Measurements from ENCODE around the gene SCRN1. TPM values are rescaled to one million over a fixed set of nuclear protein-coding genes. Genes with fewer than 3 reads are reported as not detected.

SCRN1 gene
- total and polyA plus RNA-seq, 2 of the 4 experiments (the other 2 are of a cell fraction) = 57.1 to 124 TPM

- H4K20me1 ChIP-seq (ENCODE audit: insufficient read depth, low read length) = no peaks in the 10 kb centered on the region
- H3K4me3 ChIP-seq (ENCODE audit: insufficient read depth, low read depth, low read length) = no peak overlapping the region
- TF ChIP-seq CTCF (conservative IDR thresholded peaks at IDR 0.05; ENCODE audit: low read depth, low read length) = no peak
- TF ChIP-seq MAFK (IDR thresholded peaks at IDR 0.05; ENCODE audit: low read depth, low read length) = no peak
- TF ChIP-seq SMC3 (IDR thresholded peaks at IDR 0.05; ENCODE audit: low read depth, low read length) = no peak
- no peak for TF ChIP-seq CEBPB (IDR thresholded peaks at IDR 0.05; ENCODE audit: low read depth, low read length)
- TF ChIP-seq MAZ (IDR thresholded peaks at IDR 0.05; ENCODE audit: borderline replicate concordance, low read depth, low read length) = no peak
- no peak for TF ChIP-seq POLR2A (IDR thresholded peaks at IDR 0.05; ENCODE audit: low read depth, low read length)
- TF ChIP-seq CHD1 (IDR thresholded peaks at IDR 0.05; ENCODE audit: low read depth, low read length) = no peak
- no peak for TF ChIP-seq MXI1 (IDR thresholded peaks at IDR 0.05; ENCODE audit: borderline replicate concordance, low read depth, low read length)
- TF ChIP-seq RFX5 (IDR thresholded peaks at IDR 0.05; ENCODE audit: low read depth, low read length) = no peak
- no TSS peak for BruUV-seq (replicated peaks)
- no peak overlapping the region for H2BK120ac ChIP-seq (ENCODE audit: low read depth, low read length)
- H4K8ac ChIP-seq (ENCODE audit: low read depth in 2 of 2, low read length in 2 of 2) = no peak overlapping the region
- intact Hi-C loops (cut with micrococcal nuclease) = no loop called here
- no peak overlapping the region for H3K14ac ChIP-seq (replicated peaks; ENCODE audit: low read depth, low read length)
- H3K4me2 ChIP-seq (ENCODE audit: low read depth, low read length) = no peak overlapping the region
- peaks cover 1 to 26% of the 10 kb centered on the region in 2 experiments for H3K79me1 ChIP-seq (ENCODE audit: low read depth in 1 of 2, low read length in 2 of 2)
- H3K36me3 ChIP-seq (ENCODE audit: control insufficient read depth, insufficient read depth, low read length) = peaks cover 35% of the 10 kb centered on the region
- no peak overlapping the region for H2BK5ac ChIP-seq (ENCODE audit: low read depth, low read length, poor library complexity, severe bottlenecking)
- no peak overlapping the region for H4K5ac ChIP-seq (ENCODE audit: low read depth, low read length)
- ATAC-seq (ENCODE audit: low read depth) = no peak
- ChIA-PET CTCF (interaction anchor here (1.2 kb wide), 1 partner anchor 8 kb away, joined by 6 read pairs; no protein-coding TSS in a partner anchor), POLR2A (ENCODE audit: unreplicated experiment) (no interaction called here)
- no peak overlapping the region for H3K4ac ChIP-seq (ENCODE audit: low read depth, low read length)
- no peak overlapping the region for H2AK9ac ChIP-seq (replicated peaks; ENCODE audit: low read depth, low read length, poor library complexity)
- peaks cover 1% of the 10 kb centered on the region; the same call in 1 of the 2 replicates for H3K9me1 ChIP-seq (ENCODE audit: insufficient read depth, low read length)
- no peak for DNase-seq
- in situ Hi-C loops (cut with MboI; ENCODE audit: low sequenced_read_pairs) = no loop called here
- H3K9ac ChIP-seq (ENCODE audit: low read depth, low read length) = no peak overlapping the region
- H3K18ac ChIP-seq (ENCODE audit: low read depth, low read length) = no peak overlapping the region
- H2BK15ac ChIP-seq (ENCODE audit: low read depth, low read length) = no peak overlapping the region
- H3K27me3 ChIP-seq (ENCODE audit: control insufficient read depth, insufficient read depth, low read length) = no peaks in the 10 kb centered on the region
- WGBS, 2 experiments (ENCODE audit: extremely low coverage in 2 of 2, insufficient read length in 1 of 2) = 79% methylated on average over 9 of the region's 17 CpGs; no CpG with 5 or more reads in 1 of the 2 experiments
- H3K4me1 ChIP-seq (ENCODE audit: control insufficient read depth, insufficient read depth, low read length) = peaks cover 2% of the 10 kb centered on the region; the same call in 1 of the 2 replicates
- H2AFZ ChIP-seq (replicated peaks; ENCODE audit: low read length, poor library complexity) = no peak overlapping the region
- no peaks in the 10 kb centered on the region for H3K9me3 ChIP-seq (ENCODE audit: control insufficient read depth, insufficient read depth, low read length)
- no peak overlapping the region for H2BK20ac ChIP-seq (ENCODE audit: low read depth, low read length)
- no peak overlapping the region for H3K56ac ChIP-seq (ENCODE audit: extremely low read depth, insufficient read depth, low read length)
- H4K91ac ChIP-seq (ENCODE audit: insufficient read depth, low read depth, low read length) = no peak overlapping the region
- no peak overlapping the region for H2AK5ac ChIP-seq (ENCODE audit: low read depth, low read length)
- dilution Hi-C loops (cut with HindIII; ENCODE audit: low sequenced_read_pairs, unreplicated experiment) = no loop called here
- H3K27ac ChIP-seq (ENCODE audit: insufficient read depth, low read length) = no peak overlapping the region
- no peak overlapping the region for H3K23ac ChIP-seq (ENCODE audit: low read depth, low read length)
Observed at GRCh38 chr7:29929018-29929807, 60.4 kb downstream of the SCRN1 start.

Measured in IMR-90 (cell line).